ENCODE results near the gene LIME1.

LIME1 gene

GRCh38 chr20:63737945-63738686, 1.7 kb downstream of the LIME1 start:
- DNase-seq (ENCODE audit: low read depth, low spot score), result no peak

DNA sequence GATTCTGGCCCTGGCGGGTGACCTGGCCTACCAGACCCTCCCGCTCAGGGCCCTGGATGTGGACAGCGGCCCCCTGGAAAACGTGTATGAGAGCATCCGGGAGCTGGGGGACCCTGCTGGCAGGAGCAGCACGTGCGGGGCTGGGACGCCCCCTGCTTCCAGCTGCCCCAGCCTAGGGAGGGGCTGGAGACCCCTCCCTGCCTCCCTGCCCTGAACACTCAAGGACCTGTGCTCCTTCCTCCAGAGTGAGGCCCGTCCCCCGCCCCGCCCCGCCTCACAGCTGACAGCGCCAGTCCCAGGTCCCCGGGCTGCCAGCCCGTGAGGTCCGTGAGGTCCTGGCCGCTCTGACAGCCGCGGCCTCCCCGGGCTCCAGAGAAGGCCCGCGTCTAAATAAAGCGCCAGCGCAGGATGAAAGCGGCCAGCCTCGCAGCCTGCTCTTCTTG, 2.2 kb downstream of the LIME1 start:
- DNase-seq (ENCODE audit: low read depth, low spot score), result no peak

DNA sequence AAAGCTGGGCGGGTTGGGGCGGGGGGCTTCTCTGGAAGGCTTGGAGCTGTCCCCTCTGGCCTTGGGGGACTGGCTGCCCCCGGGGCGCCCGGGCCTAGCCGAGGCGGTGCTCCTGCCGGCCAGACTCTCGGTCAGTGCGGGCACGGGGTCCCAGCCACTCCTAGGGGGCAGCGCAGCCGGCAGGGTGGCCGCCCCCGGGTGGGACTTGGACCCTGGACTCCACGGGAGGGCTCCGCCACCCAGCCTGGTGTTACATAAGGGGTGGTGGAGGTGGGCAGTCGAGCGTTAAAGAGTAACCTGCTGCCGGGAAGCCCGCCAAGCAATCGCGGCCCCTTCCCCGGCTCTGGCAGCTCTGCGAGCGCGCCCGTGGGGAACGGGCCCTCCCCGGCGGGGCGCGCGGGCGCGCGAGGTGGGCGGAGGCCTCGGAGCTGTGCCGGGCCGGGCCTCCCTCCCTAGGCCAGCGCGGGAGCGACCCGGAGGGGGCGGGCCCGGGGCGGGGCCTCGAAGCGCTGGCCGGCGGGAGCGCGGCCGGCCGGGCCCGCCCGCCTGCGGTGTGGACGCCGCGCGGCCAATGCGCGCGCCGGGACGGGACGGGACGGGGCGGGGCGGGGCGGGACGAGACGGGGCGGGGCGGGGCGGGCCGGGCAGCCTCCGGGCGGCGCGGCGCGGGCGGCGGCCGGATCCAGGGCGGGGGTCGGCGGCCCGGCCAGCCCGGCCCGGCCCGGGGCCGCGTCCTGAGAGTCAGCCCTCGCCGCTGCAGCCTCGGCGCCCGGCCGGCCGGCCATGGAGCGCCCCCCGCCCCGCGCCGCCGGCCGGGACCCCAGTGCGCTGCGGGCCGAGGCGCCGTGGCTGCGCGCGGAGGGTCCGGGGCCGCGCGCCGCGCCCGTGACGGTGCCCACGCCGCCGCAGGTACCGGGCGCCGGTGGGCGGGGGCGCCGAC, 2.9 kb downstream of the LIME1 start, which contains the start of gene SLC2A4RG:
Gene SLC2A4RG, plus strand, starts transcription at position 647 of the 940 bp plus-strand sequence. Its CDS starts 137 bp downstream, at position 784.
- no peak for DNase-seq (ENCODE audit: low read depth, low spot score)

DNA sequence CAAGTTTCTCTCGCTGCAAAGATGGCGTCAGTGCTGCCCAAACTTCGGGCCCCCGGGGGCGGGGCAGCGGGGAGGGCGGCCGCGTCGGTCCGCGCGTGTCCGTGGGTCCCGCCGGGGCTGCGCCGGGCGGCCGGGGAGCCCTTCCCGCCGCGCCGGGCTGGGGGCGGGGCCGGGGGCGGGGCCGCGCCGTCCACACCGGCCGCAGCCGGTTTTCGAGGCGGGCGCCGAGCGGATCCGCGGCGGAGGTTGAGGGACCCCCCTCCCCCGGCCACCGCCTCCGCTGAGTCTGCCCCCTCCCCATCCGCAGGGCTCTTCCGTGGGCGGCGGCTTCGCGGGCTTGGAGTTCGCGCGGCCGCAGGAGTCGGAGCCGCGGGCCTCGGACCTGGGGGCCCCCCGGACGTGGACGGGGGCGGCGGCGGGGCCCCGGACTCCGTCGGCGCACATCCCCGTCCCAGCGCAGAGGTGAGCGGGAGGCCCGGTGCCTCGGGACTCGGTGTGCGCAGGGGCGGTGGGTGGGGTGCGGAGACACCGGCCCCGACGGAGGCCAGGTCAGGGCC, 3.7 kb downstream of the LIME1 start:
- DNase-seq (ENCODE audit: low read depth, low spot score), result no peak

DNA sequence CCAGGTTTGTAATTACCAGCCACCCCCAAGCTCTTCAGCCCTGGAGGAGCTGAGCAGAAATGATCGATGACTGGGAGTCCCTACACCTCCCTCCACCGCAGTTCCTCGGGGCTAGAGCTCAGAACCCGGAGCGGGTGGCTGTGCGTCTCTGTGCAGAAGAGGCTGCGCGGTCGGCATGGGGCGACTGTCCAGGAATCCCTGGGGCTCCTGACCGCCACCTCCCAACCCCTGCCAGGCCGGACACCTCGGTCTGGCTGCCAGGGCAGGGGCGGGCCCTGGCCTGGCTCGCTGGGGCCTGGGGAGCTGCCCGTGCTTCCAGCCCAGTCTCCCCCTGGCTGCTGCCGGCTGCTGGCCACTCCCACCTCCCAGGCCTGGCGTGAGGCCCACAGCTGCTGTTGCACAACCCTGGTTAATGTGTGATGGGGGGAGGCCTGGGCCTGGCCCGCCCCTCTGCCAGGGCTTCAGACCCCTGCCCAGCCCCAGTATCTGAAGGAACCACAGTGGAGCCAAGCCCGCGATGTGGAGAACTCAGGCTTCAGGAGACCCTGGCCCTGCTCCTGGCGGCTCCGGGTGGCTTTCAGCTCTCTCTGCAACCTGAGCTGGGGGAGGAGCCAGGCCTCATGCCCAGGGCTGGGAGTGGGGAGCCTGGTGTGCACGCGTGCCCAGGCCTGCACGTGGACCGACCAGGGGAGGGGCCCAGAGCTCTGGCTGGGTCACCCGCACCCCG, 4.3 kb downstream of the LIME1 start:
- peak; percentile 61 for DNase-seq (ENCODE audit: low read depth, low spot score)

GRCh38 chr20:63741354-63741675, 4.9 kb downstream of the LIME1 start:
- no peak for DNase-seq (ENCODE audit: low read depth, low spot score)

DNA sequence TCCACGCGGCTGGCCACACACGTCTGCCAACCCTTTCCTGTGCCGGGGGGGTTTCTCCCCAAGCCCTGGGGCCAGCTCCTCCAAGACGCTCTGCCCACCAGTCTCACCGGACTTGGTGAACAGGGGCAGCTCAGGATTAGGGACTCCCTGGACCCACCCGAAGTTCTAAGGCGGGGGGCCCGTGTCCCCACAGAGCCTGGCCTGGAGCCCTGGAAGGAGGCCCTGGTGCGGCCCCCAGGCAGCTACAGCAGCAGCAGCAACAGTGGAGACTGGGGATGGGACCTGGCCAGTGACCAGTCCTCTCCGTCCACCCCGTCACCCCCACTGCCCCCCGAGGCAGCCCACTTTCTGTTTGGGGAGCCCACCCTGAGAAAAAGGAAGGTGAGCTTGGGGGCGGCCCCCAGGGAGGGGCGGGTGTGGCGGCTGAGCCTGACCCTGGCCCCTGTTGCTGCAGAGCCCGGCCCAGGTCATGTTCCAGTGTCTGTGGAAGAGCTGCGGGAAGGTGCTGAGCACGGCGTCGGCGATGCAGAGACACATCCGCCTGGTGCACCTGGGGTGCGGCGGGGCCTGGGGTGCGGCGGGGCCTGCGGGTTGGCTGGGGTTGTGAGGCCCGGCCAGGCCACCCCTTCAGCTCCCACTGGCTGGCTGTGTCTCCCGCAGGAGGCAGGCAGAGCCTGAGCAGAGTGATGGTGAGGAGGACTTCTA, 5.4 kb downstream of the LIME1 start:
- no peak for DNase-seq (ENCODE audit: low read depth, low spot score)

- no peak for DNase-seq (ENCODE audit: low read depth, low spot score)
These were observed 6.0 kb downstream of the LIME1 start for GRCh38 chr20:63742381-63743024.

GRCh38 chr20:63743210-63743970, 6.9 kb downstream of the LIME1 start:
- no peak for DNase-seq (ENCODE audit: low read depth, low spot score)

DNA sequence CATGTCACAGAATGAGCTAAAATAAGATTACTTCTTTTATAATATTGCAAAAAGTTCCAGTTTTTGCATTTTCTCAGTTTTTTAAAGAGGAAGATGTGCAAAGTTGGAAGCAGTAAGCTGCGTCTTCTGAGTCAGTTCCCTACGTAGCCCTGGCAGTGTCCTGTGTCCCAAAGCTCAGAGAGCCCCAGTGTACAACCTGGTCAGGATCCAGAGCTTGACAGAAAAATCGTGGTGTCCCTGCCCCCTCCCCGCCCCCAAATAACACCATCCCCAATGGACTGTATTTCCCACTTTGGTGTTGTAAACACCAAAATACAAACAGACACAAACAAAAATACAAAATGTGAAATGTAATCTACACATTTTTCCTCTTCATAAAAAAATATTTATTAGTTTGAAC, 7.7 kb downstream of the LIME1 start:
- DNase-seq (ENCODE audit: low read depth, low spot score), result no peak

DNA sequence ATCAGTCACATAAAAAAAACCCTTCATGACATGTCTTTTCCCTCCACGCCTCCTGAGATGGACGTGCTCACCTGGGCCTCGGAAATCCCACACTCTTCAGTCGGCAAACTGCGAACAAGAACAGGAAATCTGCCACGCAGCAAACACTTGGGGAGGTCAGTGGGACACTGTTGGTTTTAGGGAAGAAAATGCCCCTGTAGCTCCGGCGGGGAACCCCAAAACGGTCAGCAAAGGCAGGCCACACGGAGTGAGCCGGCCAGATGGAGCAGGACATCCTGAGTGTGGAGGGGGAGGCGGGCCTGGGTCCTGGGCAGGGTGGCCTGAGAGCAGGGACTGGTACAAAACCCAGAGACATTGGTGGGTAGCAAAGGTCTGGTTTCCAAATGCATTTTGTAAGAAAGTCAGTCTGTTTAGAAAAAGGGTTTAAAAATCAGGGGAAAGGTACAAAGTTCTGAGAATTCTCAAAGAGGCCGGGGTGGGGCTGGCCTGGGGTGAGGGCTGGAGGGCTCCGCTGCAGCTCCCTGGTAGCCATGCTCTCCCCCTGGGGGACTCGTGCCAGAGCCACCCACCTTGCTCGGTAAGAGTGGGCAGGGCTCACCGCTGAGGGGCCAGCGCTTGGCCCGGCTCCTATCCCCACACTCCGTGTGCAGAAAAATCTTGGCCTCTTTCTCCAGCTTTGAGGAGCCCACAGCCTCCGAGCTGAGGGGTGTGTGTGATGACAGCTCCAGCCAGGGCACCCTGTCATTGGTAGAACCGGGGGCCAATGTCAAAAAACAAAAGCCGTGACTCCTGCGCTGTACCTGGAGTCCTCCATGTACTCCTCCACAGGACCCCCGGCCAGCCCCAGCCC, 8.3 kb downstream of the LIME1 start:
- no peak for DNase-seq (ENCODE audit: low read depth, low spot score)

DNA sequence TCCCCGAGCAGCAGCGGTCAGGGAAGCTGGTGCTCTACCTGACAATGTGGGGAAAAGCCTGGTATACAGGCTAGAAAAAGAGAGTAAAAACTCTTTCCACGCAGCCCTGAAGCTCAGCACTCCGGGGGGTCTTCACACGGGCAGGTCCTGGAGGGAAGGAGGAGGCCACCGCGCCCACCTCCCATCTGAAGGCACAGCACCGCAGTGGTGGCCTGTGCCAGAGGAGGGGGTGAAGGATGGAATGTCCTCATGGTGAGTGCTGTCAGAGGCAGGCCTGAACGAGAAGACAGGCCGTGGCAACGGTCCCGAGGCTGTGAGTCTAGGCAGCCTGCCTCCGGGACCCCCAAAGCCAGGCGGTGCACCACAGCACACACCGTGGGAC, 9.0 kb downstream of the LIME1 start:
- no peak for DNase-seq (ENCODE audit: low read depth, low spot score)

- no peak for DNase-seq (ENCODE audit: low read depth, low spot score)
These were observed 9.7 kb downstream of the LIME1 start for GRCh38 chr20:63745961-63746731.

- no peak for DNase-seq (ENCODE audit: low read depth, low spot score)
These were observed 10.4 kb downstream of the LIME1 start for GRCh38 chr20:63746751-63747315.

DNA sequence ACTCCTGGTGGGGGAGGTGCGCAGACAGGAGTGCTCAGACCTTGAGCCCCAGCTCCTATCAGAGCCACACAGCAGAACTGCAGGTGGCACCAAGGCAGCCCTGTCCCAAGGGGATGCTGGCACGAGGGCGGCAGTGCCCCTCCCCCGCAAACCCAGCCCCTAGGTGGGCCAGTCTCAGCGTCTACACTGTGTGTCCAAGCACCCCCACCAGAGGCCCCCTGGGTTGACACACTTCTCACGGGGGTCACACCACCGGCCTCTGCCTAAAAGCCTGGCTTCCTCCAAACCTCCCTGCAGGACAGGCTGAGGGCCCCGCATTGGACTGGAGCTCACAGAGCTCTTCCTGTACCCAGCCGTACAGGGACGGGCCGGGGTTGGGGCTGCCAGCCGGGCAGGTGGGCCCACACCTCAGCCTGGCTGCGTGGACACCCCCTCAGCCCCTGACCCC, 11.2 kb downstream of the LIME1 start:
- no peak for DNase-seq (ENCODE audit: low read depth, low spot score)

GRCh38 chr20:63748070-63748933, 11.8 kb downstream of the LIME1 start:
- no peak for DNase-seq (ENCODE audit: low read depth, low spot score)

DNA sequence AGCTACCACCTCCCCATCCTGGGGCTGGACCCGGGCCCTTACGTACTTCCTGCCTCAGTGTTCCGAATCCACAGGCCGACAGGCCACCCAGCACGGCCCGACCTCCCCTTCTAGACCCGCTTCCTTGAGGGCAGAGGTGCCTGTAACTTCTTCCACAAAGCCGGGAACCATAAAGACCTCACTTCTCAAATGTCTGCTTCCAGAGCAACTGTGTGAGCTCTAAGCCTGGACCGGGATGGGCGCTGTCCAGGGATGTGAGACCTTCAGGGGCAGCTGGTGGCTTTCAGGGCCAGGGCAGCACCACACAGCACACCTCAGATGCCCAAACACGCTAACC, 12.4 kb downstream of the LIME1 start:
- DNase-seq (ENCODE audit: low read depth, low spot score), result no peak
